Renal cortex interstitium (tissue), 11 donors: ENCODE measurements around the gene RNGTT. TPM values are rescaled to one million over a fixed set of nuclear protein-coding genes. Genes with fewer than 3 reads are reported as not detected.
"Not testable (repeated sequence)": the region's sequence is repeated elsewhere in the genome, so short reads cannot be mapped to it uniquely, and the experiment has no call there.

Experiments used
- DNase-seq, 11 donors: peaks; one replicate each; pipeline ENCODE4 v3.0.0-alpha.2; 2013; ENCODE audit warnings: low read depth in 9 of 11, low spot score in 4 of 11; ENCODE audit errors: extremely low read depth in 1 of 11
- polyA plus RNA-seq, 3 donors: library from polyadenylated mRNA; unstranded; fragments of 120-200 nt; gene quantifications; one replicate each; pipeline ENCODE4 v1.2.1, GENCODE V29; 2013; ENCODE audit not compliant: insufficient read length in 3 of 3

Gene RNGTT
- polyA plus RNA-seq, 3 donors = 14.5 to 18.0 (median 14.9) TPM

DNA sequence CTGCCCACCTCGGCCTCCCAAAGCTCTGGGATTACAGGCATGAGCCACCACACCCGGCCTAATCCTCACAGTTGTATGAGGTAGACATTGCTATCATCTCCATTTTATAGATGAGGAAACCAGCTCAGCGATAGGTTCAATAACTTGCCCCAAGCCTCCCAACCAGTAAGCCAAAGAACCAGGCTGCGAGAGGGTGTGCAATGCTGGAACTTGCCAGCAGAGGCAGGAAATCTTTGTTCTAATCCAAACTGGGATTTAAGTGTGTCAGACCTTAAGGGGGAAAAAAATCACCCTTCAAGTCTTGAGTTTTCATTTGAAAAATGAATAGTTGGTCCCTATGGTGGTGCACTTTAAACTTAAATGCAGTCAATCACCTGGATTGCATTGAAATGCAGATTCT lies 20.1 kb upstream of the RNGTT start:
- no peak for DNase-seq

DNA sequence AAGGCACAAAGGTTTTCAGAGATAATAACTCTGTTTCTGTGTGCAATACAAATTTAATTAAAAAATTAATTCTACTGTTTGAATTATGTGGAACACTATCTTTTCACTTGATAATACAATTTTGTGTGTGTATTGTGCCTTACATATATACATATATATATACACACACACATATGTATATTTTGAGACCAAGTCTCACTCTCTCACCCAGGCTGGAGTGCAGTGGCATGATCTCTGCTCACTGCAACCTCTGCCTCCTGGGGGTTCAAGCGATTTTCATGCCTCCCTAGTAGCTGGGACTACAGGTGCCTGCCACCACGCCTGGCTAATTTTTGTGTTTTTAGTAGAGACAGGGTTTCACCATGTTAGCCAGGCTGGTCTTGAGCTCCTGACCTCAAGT lies 19.7 kb upstream of the RNGTT start:
- not testable (repeated sequence) for DNase-seq

DNA sequence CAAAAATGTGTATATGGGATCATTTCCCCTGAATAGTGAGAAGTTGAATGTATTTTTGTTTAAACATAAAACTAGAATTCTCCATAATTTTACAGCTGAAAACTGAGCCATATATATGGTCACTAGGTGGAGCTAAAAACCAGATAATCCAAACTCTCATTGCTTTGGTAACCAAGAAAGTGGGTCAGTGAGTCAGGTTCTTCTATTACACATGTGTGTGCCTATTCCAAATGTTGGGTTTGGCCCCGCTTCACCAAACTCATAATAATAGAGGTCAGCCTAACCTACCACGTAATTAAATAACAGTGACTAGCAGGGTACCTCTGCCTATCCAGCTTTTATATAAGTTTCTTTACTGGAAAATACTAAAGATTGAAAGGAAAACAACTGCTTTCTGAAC lies 19.3 kb upstream of the RNGTT start:
- peak in 7 of 11 donors; percentile 29 to 61 (median 42) for DNase-seq

DNA sequence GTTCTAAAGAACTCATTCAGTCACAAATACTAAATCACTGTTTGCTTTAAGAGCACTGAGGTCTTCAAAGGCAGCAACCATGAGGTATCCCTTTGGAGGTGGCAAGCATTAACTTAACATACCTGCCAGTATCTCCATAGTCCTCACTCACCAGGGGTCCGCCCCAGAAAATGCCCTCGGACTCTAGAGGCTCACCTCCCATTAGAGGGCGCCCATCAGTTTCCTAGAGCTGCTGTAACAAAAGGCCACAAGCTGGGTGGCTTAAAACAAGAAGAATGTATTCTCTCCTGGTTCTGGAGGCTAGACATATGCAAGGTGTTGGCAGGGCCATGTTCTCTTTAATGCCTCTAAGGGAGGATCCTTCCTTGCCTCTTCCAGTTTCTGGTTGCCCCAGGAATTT lies 12.0 kb upstream of the RNGTT start:
- DNase-seq = no peak

DNA sequence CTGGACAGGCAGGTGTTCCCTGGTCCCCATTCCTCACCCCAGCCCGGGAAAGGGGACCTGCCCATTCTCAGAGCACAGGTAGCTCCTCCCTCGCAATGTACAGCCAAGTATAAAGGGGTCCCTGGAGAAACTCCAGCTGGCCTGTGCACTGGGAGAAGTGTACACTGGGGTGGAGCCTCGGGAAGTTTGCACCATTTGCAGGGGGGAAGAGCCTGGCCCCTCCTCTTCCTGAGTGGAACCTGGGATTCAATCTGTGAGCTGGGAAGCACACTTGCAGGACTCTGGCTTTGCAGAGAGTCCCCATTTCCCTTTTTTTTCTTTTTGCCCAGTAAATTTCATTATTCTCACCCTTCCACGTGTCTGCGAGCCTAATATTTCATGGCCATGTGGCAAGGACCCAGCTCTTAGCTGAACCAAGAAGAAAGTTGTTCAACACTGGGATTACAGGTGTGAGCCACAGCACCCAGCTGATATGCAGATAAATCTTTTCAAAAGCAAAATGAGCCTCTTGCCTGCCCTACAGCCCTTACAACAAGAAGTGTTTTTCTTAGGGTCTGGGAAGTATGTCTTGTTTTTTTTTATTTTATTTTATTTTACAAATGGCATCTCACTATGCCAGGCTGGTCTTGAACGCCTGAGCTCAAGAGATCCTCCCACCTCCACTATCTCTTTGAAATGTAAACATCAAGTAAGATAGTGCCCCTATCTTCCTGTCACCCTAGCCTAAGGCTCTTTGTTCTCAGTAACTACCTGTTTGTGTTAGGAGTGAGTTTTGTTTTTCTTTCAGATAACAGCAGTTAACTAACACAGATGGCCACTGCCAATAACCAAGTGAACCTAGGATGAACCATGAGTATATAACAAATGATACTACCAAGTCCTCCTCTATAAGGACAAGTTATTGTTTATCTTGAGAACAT lies 9.3 kb upstream of the RNGTT start:
- no peak for DNase-seq

DNA sequence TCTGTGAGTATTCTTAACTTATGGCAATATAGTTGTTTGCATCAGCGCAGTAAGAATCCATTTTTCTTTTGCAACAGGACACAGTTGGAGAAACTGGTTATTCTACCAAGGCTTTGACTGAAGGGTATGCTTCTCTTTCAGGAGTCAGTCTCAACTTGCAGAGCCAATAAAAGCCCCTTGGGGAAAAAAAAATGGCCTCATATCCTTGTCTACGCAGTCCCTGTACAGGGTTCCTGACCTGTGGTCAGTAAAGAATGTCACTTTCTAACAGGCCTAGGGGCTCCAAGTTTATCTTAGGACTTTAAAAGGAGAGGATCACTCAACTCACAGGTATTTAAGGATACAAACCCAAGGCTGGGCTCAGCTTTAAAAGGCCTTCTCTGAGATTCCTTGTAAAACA lies 6.9 kb upstream of the RNGTT start:
- no peak for DNase-seq

DNA sequence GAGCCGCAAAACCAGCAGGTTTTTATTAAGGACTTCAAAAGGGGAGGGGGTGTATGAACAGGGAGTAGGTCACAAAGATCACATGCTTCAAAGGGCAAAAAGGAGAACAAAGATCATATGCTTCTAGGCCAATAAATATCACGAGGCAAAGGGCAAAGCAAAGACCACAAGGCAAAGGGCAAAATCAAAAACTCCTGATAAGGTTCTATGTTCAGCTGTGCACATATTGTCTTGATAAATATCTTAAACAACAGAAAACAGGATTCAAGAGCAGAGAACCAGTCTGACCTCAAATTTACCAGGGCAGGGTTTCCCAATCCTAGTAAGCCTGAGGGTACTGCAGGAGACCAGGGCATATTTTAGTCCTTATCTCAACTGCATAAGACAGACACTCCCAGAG lies 5.8 kb upstream of the RNGTT start:
- not testable (repeated sequence) for DNase-seq

DNA sequence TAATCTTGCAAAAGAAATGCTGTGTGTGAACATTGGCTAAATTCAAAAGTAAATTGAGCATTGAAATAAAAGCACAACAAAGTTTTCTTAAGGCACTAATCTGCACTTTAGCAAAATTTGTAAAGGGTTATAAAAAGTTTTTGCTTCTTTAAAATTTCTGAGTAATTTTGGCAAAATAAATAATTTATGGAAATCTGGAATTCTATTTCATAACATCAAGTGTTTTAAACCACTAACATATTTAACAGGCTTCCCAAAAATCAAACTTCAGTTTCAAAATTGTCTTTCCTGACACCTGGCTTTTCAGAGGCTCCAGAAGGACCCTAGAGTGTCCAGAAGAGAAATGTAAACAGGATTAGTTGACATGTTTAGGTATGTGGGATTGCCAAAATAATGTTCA lies 4.5 kb upstream of the RNGTT start:
- DNase-seq = no peak

DNA sequence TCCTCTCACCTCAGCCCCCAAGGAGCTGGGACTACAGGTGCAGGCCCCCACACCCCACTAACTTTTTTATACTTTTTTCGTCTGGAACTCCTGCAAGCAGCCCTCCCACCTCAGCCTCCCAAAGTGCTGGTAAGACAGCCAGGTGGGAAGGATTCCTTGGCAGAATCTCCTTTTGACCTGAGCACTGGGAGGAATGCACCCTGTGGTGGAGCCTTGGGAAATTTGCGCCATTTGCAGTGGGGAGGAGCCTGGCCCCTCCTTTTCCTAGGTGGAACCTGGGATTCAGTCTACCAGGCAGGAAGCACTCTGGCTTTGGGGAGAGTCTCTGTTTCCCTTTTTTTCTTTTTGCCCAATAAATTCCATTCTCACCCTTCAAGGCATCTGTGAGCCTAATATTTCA lies 2.3 kb upstream of the RNGTT start:
- DNase-seq = no peak

DNA sequence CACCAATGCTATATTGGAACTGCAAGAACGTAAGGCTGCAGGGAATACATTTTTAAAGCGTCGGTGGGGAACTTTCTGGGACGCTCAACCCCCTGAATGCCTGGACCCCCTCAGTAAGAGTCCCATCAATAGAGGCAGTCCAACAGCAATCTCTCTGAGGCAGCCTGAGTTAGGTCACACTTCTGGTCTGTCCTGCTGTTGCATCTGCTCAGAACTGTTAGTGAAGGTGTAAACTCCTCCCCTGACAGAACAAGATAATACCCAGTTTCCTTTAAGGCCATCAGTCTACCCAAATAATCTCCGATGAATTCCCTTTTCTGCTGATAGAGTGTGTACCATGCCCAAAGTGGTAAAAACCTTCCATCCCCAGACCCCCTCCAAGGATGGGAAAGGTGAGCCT lies 1.1 kb upstream of the RNGTT start:
- DNase-seq = no peak

DNA sequence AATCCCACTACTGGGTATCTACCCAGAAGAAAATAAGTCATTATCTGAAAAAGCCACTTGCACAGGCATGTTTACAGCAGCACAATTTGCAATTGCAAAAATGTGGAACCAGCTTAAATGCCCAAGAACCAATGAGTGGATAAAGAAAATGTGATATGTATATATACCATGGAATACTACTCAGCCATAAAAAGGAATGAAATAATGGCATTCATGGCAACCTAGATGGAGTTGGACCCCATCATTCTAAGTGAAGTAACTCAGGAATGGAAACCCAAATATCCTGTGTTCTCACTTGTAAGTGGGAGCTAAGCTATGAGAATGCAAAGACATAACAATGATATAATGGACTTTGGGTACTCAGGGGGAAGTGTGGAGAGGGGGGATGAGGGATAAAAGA lies 4.6 kb downstream of the RNGTT start:
- DNase-seq = no peak

DNA sequence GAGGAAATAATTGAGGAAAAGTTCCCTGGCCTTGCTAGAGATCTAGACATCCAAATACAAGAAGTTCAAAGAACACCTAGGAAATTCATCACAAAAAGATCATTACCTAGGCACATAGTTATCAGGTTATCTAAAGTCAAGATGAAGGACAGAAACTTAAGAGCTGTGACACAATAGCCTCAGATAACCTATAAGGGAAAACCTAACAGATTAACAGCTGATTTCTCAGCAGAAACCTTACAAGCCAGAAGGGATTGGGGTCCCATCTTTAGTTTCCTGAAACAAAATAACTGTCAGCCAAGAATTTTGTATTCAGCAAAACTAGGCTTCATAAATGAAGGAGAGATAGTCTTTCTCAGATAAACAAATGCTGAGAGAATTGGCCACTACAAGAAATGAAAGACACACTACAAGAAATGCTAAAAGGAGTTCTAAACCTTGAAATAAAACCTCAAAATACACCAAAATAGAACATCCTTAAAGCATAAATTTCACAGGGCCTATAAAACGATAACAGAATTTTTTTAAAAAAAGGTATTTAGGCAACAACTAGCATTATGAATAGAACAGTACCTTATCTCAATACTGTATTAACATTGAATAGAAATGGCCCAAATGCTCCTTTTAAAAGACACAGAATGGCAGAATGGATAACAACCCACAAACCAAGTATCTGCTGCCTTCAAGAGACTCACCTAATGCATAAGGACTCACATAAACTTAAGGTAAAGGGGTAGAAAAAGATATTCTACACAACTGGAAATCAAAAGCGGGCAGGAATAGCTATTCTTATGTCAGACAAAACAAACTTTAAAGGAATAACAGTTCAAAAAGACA lies 9.7 kb downstream of the RNGTT start:
- no peak for DNase-seq

DNA sequence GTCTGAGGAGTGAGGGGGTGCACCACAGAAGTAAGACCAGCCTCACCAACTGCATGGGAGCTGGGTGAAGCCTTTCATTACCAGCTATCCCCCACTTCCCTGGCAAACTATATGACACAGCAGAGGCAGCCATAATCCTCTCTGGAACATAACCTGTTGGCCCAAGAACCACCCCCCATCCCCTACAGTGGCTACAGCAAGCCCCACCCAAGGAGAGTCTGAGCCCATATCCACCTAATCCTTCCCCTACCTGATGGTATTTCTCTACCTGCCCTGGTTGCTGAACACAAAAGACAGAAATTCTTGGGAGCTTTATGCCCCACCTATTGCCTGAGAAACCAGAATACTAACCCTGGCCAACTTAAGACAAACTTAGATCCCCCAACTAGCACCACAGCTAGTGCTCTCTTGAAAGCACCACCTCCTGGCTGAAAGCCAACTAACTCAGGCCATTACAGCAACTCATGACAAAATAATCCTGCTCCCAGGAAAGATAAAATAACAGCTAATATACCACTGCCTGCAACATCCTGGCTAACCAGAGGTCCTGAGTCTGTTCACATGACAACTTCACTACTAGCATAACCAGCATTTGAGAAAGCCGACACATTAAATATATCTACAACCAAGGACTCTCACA lies 11.2 kb downstream of the RNGTT start:
- DNase-seq = no peak

DNA sequence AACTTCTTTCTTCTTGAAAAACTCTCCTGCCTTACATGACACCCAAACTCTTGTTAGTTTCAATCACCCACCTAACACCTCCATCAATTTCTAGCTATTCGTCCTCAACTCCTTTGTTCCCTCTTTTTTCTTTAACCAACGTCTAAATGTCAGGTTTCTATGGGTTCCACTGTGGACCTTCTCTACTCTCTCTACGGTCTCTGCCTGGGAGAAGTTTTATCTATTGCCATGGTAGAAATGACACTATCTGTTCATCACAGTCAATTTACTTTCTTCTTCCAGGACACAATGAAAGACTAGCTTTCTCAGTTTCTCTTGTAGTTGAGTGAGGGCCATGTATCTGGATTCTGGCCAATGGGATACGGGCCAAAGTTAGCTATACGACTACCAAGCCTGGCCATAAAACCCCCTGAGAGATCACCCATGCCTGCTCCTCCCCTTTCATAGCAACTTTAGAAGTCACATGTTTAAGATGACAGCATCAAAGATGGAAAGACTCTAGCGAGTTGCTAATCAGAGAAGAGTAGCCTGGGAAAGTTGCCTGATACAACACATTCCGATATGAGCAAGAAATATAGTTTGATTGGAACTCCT lies 17.9 kb downstream of the RNGTT start:
- no peak for DNase-seq

DNA sequence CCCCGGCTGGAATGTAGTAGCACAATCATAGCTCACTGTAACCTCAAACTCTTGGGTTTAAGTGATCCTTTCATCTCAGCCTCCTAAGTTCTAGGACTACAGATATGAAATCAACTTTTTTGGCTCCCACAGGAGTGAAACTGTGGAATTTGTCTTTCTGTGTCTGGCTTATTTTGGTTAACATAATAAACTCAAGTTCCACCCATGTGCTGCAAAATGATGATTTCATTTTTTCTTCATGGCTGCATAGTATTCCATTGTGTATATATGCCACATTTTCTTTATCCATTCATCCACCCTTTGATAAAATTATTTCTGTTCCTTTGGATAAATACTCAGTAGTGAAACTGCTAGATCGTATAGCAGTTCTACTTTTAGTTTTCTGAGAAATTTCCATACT lies 29.9 kb downstream of the RNGTT start:
- DNase-seq = no peak

DNA sequence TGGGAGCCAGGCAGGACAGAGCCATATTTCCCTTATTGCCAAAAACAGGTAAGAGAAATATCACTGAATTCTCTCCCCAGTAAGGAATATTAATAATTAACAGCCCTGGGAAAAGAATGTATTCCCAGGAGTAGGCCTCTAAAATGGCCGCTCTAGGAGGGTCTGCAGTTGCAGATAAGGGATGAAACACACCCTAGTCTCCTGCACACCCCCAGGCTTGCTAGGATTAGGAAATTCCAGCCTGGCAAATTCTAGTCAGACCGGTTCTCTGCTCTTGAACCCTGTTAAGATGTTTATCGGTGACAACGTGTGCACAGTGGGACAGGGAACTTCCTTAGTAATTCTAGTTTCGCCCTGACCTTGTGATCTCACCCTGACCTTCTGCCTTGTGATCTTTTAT lies 31.4 kb downstream of the RNGTT start:
- DNase-seq = not testable (repeated sequence)

DNA sequence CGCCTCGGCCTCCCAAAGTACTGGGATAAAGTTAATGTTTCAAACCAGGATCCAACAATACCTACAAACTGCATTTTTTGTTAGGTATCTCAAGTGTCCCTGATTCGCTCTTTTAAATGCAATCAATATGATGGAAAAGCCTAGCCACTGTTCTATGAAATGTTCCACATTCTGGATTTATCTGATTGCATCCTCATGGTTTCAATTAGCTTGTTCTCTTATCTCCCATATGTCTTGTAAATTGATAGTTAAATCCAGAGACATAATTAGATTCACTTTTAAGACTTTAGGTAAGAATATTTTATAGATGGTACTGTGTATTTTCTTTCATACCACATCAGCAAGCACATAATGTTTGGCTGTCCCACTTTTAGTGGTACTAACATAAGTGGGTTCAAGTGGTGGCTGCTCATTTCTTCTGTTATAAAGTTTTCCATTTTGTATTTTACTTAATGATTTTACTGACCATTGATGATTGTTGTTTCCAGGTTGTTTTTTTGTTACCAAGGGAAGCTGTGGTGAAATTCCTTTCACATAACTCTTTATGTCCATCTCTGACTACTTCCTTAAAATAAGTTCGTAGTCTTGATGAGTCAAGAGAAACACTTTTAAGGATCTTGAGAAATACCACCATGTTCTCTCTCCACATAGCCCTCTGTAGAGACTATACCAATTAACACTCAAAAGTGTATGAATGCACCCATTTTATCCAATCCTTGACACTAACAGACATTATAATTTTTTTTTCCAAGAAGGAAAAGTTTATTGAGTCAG lies 40.5 kb downstream of the RNGTT start:
- DNase-seq = no peak

DNA sequence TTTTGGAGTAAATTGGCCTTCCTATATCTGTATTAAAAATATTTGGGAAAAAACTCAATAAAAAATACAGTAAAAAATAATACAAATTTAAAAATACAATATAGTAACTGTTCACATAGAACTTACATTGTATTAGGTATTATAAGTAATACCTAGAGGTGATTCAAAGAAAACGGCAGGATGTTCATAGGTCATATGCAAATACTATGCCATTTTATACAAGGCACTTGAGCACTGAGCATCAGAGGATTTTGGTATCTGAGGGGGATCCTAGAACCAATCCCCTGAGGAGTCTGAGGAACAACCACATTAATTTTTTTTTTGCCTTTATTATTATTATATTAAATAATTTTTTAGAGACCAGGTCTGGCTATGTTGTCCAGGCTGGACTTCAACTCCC lies 41.7 kb downstream of the RNGTT start:
- DNase-seq = no peak
